T-helper 1 cell treated with Interleukin-12 subunit alpha and Interleukin-12 subunit beta and Interleukin-4 antibody, amounts not matched to agents 30 ng/mL and 1 ng/mL, for 36 hours (primary cell): Measurements from ENCODE around the gene CDK5RAP2. TPM values are rescaled to one million over a fixed set of nuclear protein-coding genes. Genes with fewer than 3 reads are reported as not detected.
"Not testable (repeated sequence)": the region's sequence is repeated elsewhere in the genome, so short reads cannot be mapped to it uniquely, and the experiment has no call there.

Source experiments
- intact Hi-C: fragments of 100-400 bp; cut with micrococcal nuclease; formaldehyde crosslinking; loops from one replicate; pipeline ENCODE4 v1.15.1; 2024
- total RNA-seq: library from RNA; stranded (reverse); gene quantifications from 2 replicates; pipeline ENCODE4 v1.2.3, GENCODE V29; 2022

CDK5RAP2 gene
- total RNA-seq, 1 donor from 2014 or later = 72.2 TPM

DNA sequence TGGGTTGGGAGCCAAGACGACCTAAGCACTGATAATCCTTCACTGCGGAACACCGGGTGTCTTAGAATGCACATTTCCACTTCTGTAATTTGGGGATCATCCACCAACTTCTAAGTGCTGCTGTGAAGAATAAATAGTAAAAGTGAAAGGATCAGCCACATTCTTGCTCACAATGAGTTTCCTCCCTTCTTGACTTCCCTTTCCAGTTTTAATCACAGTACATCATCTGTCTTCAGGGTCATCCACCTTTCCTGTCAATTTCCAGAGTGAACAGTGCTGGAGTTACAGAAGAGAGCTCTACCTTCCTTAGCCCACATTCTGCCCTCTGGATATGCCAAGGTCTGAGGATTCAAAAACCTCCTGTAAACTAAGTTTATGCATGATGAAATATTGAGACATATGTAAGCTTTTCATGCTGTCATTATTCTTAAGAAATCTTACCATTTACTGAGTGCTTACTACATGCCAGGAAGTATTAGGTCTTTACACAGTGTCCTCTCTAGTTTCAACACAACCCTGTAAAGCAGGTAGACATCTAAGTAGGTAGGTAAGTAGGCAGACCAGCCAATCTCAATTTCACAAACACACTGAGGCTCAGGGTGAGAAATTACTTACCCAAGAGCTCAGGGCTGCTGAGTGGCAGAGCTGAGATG lies 105.2 kb downstream of the CDK5RAP2 start:
- intact Hi-C loops = no loop called here

DNA sequence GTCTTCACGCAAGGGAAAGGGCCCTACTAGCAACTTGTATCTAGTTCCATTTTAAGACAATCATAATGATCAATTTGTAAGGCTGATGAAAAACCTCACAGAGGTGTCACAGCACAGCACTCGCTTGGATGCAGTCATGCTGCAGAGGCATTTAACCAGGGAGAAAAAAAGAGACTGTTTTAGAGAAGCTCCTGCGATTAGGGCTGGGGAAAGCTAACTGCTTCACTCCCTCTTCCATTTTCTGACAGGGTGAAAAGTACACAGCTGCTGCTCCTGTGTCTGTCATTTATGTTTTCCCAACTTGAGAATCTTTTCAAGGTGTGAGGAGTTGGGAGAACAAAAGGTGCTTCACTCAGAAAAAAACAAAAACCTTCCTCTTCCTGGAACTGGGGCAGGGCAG lies 106.4 kb downstream of the CDK5RAP2 start:
- intact Hi-C loops = no loop called here

DNA sequence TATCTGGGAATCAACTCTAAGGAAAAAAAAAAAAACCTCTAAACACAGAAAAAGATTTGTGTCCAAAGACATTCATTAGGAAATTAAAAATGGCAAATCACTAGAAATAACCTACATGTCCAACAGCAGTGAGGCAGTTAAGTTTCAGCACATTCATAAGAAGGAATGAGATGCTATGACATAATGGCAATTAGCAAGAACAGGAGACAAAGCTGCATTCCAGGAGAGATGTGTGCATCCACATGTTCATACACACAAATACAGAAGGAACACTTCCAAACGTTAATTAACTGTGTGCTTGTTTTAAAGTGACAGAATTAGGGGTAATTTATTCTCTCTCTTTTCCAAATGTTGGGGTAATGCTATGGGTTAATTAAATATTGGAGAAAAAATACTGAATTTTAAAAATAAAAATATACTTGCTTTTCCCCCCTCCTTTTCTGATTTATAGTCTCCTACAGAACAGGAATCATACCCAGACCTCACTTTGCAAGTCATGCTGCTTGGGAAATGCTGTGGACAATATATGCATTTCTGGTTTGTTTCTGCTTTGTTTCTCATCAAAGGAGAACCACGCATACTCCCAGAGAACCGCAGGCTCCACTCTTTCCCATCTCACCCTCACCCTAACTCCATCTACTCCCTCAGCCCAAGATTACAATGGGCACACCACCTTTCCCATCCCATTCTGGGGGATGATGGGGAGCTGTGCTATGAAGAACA lies 114.1 kb downstream of the CDK5RAP2 start:
- intact Hi-C loops = no loop called here

DNA sequence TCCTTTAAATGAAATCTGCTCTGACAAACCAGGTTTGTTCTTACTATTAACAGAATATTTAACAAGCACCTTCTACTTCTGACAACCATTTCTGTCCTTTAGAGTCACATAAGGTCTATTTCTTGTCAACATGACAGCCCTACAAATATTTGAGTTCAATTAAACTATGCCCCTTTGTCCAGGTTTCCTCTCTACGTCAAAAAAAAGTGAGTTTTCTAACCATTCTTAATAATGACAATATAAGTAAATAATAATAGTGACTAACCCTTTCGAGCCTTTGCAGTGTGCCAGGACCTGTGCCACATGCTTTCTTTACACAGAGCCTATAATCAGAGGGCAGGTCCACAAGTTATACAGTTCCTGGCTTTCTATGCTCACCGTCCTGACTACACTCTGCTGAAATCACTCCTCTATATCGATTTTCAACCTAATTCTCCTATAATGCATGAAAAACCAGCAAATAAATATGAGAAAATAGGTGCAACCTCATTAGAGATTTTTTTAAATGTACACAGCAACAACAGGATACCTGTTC lies 115.0 kb downstream of the CDK5RAP2 start:
- intact Hi-C loops = no loop called here

DNA sequence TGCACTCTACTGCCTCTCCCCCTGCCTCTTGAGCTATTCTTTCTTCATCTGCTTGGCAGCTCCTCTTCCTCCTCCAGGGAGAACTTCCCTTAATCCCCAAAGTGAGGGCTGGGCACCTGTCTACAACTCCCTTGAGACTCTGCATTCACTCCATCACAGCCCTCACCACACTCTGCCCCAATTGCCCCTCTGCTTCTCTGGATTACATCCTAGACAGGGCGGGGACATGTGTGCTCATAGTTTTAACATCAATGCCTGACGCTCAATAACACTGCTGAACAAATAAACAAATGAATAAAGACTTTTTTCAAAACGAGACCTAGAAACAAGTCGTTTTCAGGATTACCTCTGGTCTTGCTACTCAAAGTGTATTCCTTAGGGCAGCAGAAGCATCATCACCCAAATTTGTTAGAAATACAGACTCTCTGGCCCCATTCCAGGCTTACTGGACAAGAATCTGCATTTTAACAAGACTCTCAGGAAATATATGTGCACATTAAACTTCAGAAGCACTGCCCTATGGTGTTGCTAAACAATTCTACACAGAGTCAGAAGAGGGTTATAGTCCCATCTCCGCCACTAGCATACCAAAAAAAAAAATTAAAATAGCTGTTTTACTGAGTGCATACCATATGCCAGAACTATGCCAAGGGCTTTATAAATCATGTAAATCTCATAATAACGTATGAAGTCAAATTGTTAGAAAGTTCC lies 115.6 kb downstream of the CDK5RAP2 start:
- intact Hi-C loops = no loop called here

DNA sequence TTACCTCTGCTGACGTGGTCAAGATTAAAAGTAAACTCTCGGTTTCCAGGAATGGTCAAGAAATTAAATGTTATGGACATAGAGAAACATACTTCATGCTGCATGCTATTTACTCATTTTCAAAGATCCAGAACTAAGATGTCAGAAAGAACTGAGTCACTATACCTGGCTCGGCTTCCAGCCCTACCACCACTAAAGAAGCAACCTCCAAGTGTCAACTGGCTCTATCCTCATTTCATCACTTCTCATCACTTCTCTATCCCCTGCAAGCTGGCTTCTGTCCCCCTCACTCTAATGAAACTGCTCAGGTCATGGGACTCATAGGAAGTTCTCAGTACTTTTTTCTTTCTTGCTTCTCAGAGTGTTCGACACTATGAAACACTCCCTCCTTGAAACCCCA lies 116.2 kb downstream of the CDK5RAP2 start:
- intact Hi-C loops = no loop called here

DNA sequence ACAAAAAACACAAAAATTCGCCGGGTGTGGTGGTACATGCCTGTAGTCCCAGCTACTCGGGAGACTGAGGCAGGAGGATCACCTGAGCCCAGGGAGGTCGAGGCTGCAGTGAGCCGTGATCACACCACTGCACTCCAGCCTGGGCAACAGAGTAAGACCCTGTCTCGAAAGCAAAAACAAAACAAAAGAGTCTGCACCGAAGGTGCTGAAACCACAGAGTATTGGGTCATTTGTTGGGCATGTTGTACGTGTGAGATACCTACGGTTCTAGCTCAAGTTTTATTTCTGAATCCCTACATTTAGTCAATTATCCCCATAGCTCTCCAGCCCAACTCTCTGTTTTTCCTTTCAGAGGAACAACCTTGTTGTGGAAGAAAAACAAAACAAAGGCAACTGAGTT lies 118.3 kb downstream of the CDK5RAP2 start:
- intact Hi-C loops = not testable (repeated sequence)

DNA sequence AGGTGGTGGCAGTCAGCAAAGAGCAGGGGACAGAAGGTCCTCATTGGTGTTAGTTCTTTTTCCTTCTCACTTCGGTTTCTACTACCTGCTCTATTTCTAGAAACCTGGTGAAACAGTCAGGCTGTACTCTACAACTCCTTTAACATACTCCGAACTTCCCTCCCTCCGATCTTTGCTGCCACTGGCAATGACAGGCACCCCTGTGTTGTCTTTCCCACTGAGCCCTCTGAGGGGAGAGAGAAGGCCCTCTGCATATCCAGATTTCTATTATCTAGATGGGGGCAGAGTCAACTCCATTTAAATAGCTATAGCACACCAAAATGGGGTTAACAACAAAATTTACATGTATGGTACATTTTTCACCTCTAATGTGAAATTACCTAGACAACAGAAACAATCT lies 123.7 kb downstream of the CDK5RAP2 start:
- intact Hi-C loops = no loop called here

DNA sequence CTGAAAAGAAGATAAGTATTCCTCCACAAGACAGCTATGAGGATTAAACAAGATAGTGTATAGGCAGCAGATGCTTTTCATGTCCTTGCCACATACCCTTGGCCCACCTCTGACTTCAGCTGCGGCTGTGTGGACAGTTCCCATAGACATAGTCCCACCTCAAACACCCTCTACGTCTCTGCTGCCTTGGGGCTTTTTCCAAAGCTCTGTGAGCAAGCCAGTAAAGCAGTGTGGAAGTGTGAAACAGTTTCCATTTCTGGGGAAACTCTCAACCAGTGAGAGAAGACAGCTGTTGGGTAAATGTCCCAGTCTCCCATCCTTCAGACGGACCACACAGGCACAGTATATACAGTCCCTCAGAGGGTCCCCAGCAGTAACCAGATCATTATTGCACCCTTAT lies 125.5 kb downstream of the CDK5RAP2 start:
- intact Hi-C loops = no loop called here

DNA sequence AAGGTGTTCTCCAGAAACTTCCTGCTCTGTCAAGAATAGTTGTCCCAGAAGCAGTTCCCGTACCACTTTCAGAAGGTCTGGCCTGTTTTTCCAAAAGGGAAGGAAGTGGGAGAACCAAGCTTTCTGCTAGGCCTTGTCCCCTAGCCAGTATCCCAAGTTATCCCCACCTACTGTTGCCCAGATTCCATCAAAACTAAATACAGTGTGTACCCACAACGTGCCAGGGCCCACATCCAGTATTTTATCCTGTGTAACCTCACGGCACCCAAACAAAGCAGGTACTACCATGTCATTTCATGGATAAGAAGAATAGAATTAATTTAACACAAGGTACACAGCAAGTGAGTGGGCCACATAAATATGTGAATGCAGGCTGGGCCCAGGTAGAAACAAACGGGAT lies 126.2 kb downstream of the CDK5RAP2 start:
- intact Hi-C loops = no loop called here

DNA sequence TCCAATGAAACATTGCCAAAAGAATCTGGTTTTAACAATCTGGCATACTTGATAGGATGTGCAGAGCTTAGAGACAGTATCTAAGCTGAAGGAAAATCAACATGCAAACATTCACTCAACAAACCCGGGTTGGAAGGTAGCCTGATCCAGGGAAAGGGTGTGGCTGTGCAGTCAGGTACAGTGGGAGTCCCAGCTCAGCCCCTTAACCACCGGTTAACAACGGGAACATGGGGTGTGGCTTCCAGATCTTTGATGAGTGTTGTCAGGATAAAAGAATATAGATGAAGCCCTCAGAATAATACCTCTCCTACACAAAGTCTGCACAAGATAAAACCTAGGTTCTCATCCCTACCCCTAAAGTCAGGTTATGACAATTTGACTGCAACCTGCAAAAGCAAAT lies 127.3 kb downstream of the CDK5RAP2 start:
- intact Hi-C loops = no loop called here

DNA sequence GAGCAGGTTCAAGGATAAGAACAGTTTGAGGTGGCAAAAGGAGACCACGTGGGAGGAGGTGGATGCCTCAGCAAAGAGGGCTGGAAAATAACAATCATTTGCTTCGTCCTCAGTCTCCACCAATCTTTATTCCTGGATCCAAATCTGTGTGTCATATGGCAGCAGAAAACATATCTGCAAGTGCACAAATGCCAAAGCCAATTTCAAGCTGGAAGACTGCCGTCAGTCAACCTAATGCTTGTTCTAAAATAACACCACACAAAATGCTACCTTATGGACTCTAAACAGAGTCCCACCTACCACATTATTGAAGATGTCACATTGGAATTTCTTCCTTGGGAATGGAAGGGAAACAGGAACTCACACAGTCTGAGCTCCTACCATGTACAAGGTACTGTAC lies 129.1 kb downstream of the CDK5RAP2 start:
- intact Hi-C loops = no loop called here

DNA sequence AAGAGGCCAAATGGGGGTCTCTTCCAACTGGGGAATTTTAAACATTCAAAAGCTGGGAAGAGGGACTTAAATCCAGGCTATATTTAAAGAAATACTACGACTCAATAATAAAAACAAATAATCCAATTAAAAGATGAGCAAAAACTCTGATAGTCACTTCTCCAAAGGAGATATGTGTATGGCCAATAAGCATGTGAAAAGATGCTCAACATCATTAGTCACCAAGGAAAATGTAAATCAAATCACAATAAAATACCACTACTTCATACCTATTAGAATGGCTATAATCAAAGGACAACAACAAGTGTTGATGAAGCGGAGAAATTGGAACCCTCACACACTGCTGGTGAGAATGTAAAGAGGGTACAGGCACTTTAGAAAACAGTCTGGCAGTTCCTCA lies 130.4 kb downstream of the CDK5RAP2 start:
- intact Hi-C loops = no loop called here

DNA sequence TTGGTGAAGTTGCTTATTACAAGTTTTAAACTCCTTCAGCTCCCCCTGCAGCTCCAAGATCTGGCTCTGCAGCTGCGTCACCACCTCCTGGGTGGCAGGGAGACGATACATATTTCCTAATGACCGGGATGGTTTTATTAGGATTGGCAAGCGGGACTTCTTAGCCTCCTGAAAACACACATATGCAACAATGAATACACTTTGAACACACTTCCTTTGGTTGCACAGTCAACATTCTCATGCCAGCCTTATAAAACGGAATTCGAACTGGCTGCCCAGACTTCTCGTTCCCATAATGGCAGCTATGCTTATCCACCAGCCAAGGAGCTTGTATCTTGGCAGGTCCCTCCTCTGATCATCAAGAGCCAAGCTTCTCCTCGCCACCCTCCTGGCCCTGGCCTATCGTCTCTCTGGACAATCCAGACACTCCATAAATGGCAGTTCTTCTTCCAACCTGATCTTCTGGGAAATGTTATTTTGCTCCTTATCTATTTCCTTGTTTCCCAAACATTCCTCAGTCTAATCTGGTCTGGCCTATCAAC lies 131.9 kb downstream of the CDK5RAP2 start:
- intact Hi-C loops = no loop called here

DNA sequence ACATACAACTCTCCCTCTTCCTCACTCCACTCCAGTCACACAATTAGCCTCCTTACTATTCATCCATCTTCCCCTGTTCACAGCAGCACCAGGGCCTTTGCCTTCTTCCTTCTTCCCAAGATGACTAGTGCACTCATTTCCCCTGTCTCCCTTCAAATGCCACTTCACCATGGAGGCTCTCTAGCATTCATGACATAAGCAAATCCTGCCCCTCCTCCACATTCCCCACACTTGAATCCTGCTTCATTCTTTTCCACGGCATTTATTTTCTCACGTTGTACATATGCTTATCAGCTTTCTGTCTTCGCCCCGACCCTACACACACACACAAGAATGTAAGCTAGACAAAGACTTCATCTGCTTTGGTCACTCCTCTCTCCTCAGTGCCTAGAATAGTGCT lies 133.3 kb downstream of the CDK5RAP2 start:
- intact Hi-C loops = no loop called here

DNA sequence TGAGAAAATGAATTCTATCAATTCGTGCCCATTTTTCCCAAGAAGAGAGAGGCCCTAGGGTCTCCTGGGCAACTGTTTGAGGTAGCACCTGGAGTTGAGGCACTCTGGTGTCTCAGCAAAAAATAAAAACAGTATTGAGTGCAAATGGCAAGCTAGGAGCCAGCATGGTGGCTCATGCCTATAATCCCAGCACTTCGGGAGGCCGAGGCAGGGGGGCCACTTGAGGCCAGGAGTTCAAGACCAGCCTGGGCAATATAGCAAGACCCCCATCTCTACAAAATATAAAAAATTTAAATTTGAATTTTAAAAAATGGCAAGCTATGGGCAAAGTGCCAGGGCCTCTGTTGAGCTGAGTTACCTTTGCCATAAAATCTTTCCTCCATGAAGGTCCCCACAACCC lies 136.0 kb downstream of the CDK5RAP2 start:
- intact Hi-C loops = no loop called here

DNA sequence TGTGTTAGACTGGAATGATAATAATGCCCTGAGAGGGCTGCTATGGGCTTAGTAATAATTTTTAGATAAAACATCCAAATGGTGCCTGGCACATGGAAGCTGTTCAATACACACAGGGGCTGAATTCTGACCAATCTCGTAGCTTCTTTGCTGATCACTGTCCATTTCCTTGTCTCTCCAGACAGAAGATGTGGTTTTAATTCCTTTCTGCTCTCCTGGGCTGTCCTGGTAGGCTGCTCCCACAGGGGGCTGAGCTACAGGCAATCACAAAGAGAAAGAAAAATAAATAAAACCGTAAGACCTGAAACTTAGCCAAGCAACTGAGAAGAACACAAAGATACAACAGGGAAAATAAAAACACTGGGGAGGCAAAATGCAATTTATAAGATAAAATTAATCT lies 136.5 kb downstream of the CDK5RAP2 start:
- intact Hi-C loops = no loop called here

DNA sequence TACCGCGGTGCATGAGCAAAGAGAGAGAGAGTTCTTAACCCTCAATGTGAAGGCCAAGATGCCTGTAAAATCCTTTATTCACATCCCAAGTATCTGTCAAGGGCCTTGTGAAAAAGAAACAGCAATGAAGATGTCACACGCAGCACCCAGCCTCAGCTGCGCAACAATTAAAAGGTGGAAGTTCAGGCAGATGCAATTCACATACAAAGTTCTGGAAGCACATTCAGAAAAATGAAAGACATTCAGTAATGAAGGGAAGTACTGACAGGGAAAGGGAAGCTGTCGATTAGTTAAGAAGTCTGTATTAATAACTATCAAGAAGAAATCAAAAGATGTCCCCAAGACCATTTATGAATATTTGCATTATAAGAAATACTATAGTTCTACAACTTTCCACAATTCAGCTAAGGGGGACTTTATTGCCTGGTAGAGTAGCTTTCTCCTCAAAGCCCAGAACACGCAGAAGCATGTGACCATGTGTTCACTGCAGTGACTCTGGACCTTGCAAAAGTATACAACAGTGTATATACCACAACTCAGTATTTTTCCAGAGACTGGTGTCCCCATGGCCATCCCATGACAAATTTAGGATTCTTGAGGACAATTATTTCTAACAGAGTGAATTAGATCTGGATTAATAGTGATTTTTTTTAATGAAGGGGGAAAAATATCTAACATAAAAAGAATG lies 137.5 kb downstream of the CDK5RAP2 start:
- intact Hi-C loops = no loop called here

DNA sequence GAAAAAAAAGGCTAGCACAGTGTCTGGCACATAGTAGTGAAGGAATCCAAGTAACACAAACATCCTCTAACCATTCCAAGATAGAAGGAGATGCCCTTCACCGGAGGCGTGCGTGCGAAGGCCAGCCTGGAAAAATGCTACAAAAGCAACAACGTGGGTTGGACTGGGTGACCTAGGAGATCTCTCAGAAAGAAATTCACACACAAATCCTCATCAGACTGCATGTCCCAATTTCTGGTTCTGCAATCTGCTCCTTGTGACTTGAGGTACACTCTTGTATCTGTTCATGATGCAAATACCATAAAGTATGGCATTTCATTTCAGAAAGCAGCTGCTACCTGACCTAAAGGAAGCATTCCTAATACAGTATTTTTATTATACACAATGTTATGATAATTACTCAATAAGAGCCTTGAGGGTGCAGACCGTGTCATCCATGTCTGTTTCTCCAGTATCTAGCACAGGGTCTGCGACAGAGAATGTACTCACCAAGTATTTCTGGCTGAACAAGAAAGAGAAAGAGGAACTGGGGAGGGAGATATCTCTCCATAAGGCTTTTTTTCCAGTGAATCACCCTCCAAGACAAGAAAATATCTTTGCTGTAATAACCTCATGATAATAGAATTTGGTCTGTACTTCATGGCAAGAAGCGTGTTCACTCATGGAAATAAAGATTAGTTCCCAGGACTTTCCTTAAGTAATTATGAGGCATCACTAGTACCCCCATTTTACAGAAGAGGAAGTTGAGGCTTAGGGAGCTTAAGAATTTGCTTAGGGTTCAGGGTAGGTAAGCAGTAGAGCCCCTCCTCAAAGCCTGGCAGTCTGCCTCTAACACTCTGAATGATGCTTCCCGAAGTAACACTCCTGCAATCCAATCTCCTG lies 138.3 kb downstream of the CDK5RAP2 start:
- intact Hi-C loops = no loop called here

DNA sequence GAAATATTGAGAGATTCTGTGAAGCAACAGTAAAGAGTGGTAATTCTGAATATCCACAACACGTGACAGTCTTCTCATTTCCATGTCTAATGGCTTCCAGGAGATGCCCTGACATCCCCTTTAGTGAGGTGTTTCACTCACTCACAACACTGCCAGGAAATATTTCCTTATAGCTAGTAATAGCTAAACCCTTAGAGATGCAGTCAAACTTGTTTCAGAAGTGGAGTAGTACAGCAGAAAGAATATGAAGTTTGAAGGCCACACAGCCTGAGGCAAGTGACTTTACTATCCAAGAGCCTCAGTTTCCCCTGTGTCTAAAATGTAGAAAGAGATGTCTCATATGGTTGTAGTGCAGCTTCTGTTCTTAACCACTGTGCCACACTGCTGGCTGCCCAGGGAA lies 139.2 kb downstream of the CDK5RAP2 start:
- intact Hi-C loops = no loop called here
